ENCODE data around the gene CSKMT.

Gene CSKMT

GRCh38 chr11:62716816-62717215, 51.7 kb downstream of the CSKMT start:
- no peak for DNase-seq (ENCODE audit: low read depth in 3 of 3)

Data from stimulated activated CD4-positive, alpha-beta T cell treated with anti-CD3 and anti-CD28 coated beads, TNF-alpha, amount 100 ng/mL, for 4 hours (primary cell).